CD4-positive, alpha-beta T cell treated with Interleukin-17A for 4 hours (primary cell): Measurements from ENCODE around the gene NME9.
A peak's percentile ranks its signal among the peaks of the same experiment; 100 is the strongest.

Experiments
- DNase-seq: peaks from one replicate; pipeline ENCODE4 v3.0.0-alpha.2; 2020; ENCODE audit warnings: mixed read lengths

The NME9 gene

DNA sequence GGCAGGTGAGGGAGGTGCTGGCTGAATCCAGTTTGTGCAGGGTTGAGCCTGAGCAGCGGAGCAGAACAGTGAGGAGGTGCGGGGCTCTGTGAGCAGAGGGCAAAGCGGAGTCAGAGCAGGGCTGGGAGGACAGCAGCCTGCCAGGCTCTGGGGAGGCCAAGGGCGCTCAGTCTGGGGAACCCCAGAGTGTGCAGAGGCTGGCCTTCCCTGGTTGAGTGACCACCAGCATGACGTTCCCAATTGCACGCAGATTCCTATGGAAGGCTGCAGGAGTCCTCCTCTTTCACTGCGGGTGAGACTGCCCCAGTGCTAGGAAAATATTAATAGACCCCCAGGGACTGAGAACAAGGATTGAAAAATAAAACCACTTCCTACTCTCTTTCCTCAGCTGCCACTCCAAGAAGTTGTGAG is 31.9 kb upstream of the NME9 start:
- DNase-seq = no peak

DNA sequence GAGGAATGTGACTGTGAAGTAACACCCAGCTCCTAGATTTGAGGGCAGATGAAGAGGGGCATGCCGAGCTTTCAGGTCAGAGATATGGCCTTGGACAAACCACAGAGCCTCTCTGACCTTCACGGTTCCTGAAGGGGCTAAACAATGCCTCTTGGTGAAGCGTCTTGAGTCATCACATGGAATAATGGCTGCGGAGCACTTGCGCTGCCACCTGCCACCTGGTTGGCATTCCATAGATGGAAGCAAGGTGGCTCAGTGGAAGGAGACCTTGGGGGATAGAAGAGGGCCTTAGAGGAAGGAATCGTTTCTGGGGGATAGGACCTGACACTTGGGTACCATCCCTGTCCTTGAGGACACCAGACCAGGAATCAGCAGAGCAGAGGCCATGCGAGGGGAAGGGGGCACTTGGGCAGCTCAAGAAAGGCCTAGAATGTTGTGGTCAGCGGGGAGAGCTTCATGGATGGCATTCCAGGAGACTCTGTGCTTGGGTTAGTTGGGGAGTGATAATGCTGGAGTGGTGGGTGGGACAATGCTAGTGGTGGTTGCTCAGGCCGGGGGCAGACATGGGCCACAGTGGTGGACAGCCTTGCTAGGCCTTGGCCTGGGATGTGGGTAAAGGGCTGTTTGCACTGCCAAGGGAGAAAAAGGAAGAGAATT is 31.3 kb upstream of the NME9 start:
- no peak for DNase-seq

DNA sequence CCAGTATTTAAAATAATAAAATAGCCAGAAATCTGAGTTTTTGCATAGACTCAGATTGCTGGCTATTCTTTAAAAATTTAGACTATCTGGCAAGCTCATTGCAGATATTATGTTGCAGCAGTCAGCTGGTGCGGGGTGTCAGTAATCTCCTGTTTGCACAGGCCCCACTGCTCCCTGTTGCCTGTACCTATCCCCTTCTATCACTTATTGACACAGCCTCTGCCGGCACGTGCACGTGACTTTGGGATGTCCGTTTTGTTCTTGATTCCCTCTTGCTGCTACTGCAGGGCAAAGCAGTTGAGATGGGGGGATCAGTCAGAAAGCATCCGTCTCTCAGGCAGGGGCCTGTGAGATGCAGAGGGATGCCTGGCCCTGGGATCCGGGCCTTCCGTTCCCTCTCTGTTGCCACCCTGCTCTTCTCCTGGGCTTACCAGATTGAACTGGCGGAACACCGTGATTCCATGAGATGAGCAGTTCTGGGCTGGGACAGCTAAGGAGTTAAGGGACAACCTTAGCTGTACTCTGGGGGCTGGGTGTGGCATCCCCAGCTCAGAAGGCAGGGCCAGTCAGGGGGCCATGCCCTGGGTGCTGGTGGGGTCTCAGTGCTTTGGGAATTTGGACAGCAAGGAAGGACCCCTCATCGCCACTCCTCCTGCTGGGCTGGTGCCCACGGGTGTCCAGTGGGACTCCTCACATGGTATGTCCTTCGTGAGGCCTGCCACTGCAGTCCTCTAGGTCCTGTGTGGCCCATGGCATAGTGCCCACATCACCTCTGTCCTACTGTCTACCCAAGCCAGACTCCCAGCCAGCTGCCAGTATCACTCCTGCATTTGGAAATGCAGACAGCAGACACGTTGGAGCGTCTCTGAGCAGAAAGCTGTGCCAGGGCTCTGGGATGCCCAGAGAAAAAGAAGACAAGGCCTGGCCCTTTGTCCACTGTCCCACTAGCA is 30.5 kb upstream of the NME9 start:
- no peak for DNase-seq

DNA sequence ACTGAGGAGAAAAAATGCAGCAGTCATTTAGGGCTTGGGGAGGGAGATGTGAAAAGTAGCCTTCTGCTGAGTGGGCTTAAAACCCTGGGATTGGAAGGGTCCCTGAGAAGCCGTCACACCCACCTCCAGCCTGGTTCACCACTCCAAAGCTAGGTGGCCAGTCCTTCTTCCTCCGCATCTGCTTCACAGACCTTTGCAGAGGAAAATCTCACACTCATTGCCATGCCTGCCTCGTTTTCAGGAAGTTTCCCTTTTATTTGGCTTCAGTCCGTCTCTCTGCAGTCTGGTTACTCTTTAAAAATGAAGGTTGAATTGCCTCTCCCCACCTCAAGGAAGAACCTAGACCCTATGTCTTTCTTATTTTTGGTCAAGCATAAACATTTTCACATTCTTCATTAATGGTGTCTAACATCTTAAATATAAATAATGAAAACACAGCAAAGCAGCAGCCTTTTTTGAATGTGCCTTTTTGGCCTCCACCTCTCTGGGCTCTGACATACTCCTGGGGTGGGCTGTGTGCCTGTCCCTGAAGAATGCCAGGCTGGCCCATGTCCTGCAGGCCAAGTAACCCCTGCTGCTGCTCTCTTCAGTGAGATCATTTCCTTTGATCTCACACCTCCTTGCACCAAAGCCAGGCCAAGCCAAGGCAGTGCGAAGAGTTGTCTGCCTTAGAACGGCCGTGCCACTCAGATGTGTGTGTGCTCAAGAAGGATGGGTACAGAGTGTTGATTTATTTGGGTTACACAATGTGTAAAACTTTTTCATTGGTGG is 29.7 kb upstream of the NME9 start:
- DNase-seq = no peak

DNA sequence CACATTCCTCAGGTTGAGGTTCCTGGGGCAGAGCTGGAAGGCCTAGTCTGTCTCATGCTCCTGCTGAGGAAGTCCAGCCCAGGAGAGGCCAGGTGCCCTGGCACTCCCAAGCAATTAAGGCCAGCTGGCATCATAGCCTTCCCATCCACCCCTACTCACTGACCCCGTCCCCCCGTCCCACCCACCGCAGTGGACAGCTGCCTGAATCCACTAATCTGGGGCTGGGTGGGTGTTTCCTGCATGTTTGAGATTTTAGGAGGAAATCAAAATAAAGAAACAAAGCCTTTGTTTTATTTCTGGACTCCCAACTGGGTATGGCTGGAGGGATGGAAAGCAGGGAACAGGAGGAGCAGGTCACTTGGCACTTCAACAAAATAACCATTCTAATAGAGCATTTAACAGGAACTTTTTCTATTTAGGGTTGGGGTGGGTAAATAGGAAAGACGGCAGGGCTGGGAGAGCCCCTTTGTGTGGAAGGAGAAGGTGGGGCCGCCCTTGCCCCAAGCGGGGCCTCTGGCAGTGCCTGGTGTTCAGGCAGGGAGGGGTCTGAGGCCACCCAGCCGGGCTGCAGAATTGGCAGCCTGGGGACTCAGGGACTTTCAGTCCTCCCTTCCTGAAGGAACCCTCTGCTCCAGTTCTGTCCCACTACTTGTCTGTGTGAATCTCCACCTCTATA is 27.2 kb upstream of the NME9 start:
- no peak for DNase-seq

DNA sequence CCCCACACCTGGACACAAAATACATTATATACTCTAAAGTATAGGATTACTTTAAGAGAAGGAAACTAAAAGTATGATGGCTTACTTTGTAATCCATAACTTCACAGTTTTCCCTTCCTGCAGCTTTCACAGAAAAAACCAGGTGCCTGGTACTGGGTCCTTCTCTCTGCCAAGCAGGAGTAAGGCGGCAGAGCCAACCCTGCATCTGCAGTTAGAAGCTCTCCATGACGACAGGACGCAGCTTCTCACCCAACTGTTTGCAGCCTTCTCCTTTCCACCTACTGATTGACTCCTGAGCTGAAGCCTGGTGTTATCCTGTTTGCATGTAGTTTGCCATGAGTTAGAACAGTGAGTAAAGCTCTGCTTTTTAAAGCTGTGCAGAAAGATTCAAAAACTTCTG is 25.4 kb upstream of the NME9 start:
- no peak for DNase-seq

DNA sequence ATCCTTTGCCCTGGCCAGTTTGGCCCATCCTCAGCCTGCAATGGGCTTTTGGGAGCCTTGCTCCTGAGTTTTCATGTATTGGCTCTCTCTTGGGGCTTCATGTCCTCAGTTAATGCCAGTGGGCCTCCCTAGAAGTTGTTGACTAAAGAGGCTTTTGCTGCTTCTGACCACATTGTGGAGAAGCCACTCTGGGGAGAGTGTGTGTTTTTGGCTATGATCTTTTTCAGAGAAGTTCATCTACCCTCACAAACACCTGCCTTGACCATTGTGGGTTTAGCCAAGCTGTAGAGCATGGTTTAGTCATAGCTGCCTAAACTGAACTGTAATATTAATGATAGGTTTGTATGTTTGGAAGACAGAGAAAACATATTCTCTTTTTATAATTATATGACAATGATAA is 24.7 kb upstream of the NME9 start:
- no peak for DNase-seq

DNA sequence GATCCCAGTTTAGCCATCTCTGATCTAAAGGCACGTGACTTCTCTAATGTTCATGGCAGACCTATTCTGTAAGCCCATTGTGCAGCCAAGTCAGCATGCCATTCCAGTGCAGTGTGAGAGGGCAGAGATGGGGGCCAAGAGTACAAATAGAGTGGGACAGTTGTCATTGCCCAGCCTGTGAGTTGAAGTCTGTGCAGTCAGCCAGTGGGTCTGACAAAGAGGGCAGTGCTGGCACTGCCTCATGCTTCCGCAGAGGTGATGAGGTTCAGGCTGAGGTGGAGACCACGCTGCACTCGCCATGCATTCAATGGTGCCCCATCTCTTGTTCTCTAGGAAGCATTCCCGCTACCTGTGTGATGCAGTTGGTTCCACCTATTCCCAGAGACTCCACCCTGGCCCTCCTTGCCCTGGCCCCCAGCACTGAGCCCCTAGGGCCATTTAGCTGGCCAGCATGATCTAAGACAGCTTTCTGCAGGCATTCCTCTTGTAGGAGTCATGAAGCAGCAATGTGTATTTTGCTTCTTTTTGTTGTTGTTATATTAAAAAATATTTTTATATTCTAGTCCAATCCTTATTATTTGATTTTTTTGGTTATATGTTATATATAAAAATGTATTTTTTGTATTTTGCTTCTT is 22.4 kb upstream of the NME9 start:
- DNase-seq = no peak

DNA sequence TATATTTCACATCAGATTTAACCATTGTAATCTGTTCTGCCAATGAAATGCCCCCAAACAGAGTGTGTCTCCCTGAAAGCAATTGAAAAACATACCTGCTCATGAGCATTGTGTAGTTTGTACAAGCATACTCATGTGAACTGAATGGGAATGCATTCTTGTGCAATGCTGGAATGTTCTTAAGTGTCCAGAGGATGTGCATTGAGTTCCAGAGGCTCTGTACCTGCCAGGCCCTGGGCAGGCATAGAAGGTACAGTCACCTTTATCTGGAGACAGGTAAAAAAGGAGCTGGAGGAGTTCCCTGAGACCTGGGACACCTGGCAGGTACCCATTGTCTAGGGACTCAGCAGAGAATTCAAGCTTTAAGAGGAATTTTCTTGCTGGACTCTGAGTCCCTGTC is 21.5 kb upstream of the NME9 start:
- no peak for DNase-seq

DNA sequence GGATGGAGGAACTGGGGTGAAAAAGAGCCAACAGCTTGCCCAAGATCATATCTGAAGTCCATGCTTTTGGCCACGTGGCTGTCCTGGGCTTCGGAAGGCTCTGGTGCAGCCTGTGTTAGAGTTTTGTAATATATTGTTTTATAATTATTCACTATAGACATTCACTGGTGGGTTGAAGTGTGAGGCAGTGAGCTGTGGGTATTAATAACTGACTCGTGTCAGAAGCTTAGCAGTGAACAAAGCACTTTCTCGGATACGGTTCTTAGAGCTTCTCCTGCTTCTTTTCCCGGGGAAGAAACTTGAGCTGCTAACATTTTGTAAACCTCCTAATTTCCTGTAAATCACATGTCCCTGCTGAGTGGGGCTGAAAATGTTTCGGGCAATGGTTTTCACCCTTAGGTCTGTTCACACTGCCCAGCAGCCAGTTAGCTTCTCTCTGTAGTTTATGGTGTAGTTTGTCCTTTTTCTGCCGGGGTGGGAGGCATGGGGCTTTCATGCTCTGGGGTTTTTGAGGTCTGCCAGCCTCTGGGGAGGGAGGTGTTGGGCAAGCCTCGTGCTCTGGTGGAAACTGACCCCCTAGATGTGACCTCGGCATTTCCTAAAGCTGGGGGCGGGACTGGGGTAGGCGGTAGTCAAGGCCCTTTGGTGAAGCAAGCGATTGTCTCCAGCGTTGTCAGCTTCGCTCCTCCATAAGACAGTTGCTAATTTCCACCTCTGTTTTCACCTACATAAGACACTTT is 20.4 kb upstream of the NME9 start:
- no peak for DNase-seq

DNA sequence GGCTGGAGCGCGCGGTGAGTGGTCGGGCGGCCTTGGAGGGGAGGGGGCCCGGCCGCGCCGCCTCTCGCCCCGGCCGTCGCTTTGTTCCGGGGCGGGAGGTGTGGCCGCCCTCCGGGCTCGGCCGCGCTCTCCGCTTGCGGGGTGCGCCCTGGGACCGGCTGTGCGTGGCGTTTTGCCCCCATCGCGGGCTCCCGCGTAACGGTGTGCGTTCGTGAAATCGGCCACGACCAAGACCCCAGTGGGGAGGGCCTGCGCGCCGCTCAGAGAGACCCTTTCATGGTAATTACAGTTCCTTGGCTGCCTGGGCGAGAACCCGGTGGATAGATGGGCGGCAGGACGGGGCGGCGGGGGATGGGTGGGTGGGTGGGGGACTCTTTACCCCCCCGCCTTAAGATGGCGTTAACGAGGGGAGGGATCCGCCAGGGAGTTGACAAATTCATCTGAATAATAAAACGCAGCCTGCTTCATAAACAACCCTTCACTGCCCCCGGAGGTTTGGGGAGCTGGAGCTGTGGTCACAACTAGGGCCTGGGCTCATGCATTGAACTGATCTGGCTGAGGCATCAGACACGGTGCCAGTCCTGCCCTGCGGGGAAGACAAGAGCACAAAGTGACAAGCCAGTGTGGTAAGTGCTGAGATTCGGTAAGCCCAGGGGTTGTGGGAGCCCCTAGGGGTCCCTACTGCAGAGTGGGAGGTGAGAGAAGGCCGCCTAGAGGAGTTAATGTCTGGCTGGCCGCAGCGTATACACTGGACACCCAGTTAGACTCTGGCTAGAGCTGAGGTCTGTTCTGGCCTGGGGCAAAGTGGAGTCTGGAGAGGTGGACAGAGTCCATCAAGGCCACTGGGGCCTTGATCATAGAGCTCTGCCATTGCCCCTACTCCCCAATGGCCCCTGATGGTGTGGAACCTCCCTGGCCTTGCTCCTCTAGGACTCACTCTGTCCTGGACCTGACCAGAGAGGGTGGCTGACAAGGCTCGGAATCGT is 19.4 kb upstream of the NME9 start:
- no peak for DNase-seq

DNA sequence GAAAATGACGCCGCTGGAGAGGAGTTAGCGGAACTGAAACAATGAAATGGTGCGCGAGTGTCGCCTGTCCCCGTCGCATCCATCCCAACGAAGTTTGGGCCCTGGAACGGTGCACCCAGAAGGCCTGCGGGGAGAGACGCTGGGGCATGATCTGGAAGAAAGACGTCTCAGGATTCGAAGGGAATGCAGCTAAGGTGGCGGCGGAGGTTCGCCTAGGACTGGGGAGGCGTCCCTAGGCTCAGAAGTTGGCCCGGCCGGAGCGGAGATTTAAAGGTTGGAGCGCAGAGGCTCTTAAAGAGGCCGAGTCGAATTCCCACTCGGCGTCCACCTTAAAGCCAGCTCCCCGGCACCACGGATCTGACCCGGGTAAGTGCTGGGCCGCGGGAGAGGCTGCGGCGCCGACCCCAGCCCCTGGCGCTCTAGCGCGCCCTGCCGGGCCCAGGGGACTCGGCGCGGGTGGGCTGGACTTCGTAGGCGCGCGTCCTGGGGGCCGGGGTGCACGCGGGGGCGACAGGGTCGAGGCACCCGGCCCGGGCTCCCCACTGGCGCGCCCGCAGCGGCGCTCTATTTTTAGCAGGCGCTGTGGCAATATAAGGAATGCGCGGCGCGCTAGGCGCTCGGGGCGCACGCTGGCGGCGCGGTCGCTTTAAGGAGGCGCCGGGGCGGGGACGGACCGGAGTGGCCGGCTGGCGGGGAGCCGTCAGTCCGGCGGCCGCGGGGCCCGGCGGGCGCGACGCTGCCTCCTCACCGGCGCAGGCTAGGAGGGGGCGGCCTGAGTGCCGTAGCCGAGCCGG is 18.5 kb upstream of the NME9 start, which contains the start of gene MRAS:
Gene MRAS, plus strand, starts transcription at position 620 of the 794 bp plus-strand sequence. CDS start 24,305 bp downstream, outside the sequence.
- DNase-seq = peak; percentile 43

DNA sequence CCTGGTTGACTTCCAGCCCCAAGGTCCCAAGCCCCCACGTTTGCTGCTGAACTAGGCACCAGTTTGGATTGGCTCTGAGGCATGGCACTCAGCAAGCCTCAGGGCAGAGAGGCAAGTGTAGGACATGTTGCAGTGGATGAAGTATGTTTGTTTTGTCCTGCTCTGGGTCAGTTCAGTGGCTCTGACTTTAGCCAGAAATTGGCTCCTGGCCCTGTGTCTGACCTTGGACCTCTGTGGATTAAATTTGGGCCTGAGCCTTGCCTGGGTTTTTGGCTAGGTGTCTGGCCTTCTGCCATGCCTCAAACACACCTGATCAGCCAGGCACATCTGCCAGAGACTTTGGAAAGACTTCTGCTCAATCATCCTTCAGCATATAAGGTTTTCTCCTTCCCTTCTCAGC is 15.1 kb upstream of the NME9 start:
- DNase-seq = no peak

DNA sequence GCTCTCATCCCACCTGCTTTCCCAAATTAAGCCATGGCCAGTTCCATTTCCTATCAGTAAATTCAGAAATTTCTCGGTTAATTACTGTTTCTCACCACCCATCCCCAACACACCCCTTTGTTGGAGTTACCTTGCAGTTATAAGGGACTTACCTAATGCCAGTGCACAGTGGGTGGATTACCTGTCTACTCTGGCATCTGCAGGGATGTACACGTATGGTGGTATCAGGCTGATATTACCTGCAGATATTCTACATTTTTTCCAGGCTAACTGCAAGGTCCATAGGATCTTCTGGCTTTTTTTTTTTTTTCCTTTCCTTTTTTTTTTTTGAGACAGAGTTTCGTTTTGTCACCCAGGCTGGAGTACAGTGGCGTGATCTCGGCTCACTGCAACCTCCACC is 10.9 kb upstream of the NME9 start:
- DNase-seq = no peak

DNA sequence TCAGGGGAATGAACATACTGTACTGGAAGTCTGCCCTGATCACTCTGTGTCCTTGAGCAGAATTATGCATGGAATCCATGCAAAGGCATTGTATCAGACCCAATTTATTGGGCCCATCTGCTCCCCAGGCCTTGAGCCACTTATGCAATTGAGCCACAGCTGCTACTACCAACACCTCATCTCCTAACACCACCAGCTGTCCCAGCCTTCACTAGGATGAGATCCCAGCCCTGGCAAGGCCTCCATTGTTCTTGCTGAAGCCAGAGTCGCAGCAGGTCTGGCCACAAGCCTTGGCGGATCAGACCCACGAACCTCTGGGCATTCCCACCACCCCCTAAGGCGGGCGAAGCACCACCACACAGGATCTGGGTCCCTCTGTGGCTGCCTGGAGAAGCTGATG is 9.2 kb upstream of the NME9 start:
- DNase-seq = no peak

DNA sequence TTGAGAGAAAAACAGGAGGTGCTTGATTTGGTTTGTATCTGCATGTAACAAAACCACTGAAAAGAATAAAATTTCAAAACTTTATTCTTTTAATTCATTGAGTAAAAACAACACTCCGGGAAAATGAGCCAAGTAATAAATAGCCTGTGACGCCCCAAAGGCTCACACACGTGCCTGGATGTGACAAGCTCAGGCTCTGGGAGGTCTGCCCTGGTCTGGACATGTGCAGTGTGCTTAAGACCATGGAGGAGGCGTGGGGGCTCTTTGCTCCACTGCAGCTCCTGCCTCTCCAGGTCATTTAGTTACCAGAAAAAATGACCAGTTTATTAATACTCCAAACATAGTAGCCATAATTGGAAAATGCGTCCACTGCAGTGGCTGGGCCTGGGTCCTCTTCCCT is 8.6 kb upstream of the NME9 start:
- DNase-seq = no peak

DNA sequence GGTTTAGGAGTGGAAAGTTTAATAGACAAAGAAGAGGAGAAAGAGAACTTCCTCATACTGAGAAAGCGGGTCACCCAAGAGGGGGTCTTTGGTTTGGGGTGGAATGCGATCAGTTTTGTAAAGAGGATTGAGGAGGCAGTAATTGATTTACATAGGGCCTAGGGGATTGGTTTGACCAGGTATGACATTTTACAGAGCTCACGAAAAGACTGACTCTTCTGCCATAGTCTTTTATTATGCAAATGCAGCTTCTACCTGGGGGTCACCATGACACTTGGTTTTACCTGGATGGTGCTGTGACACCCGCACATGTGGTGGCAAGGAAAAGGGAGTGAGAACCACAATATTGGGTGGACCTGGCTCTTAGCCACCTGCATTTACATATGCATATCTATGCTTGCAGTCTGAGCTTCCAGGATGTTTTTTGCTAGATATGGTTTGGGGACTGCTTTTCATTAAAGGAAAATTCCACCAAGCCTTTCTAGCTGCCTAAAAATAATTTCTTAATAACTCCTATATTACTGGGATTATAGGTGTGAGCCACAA is 6.9 kb upstream of the NME9 start:
- DNase-seq = no peak

DNA sequence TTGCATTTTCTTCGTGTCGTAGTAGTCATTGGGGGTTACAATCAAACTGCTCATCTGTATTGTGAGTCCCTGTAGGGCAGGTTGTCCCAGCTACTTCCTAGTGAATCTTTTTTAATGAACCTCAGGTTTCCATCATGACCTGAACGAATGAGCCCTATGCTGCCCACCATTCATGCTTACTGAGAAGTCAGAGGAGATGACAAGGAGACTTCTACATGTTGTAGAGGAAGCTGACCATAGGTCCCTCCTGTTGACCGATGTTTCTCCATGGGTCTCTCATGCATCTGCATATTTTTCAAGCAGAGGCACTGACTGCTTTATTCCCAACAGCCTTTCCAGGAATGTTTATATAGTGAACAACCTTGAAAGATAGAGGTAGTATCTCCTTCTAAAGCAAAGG is 5.0 kb upstream of the NME9 start:
- no peak for DNase-seq

DNA sequence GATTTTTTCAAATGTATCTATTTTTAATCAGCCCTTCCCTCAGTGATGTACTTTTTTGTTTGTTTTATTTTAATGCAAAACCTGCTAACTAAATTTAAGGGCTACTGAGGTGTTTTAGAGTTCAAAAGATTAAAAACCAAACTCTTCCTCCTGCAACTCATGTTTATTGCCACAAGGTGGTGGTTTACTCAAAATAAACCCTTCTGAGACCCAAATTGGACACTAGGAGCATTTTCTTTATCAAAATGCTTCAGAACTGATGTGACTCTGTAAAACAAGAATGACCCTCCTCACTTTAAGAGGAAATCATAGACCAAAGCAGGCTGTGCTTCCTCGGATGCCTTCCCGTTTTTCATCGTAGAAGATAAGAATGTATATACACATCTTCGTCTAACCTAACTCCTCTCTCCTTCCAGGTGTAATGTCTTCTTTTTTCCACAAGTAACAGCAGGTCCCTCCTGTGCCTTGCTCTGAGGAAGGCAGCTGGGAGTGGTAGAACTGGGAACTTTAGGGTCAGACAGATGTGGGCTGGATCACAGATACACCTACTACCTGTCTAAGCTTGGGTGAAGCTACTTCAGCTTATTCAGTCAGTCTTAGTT is 2.9 kb upstream of the NME9 start:
- DNase-seq = no peak
